ENCODE data around the gene APOA5. TPM values are rescaled to one million over a fixed set of nuclear protein-coding genes. Genes with fewer than 3 reads are reported as not detected.
"Not testable (repeated sequence)": the region's sequence is repeated elsewhere in the genome, so short reads cannot be mapped to it uniquely, and the experiment has no call there.

APOA5 gene
- total RNA-seq, result not detected

GRCh38 chr11:116791813-116792143 lies at the start of gene APOA5:
Gene APOA5, minus strand, starts transcription at chr11:116791879. Its CDS starts 19 bp downstream, at chr11:116791860.
- ChIA-PET POLR2A (interaction anchor here (1.2 to 6.9 kb wide), 3 partner anchors 17 to 314 kb away, joined by 4 to 119 read pairs (median 8); partner anchors contain the start of gene BUD13), CTCF (interaction anchor here (0.6 to 9.6 kb wide), 37 partner anchors 9 to 536 kb away, joined by 3 to 158 read pairs (median 5); partner anchors contain the start of genes APOA1, APOA4, BUD13 and CEP164)
- peaks cover 12% of the 10 kb centered on the region for H3K27me3 Mint-ChIP-seq
- no peak within 1 kb of the TSS for H3K27ac Mint-ChIP-seq
- H3K4me3 Mint-ChIP-seq, result no peak within 1 kb of the TSS
- DNase-seq, result no peak
- H3K4me1 Mint-ChIP-seq, result peaks cover 16% of the 10 kb centered on the region
- H3K36me3 Mint-ChIP-seq (ENCODE audit: low read depth), result peaks cover 10% of the 10 kb centered on the region
- H3K9me3 Mint-ChIP-seq, result no peaks in the 10 kb centered on the region

GRCh38 chr11:116840746-116841296 lies 49.1 kb upstream of the APOA5 start:
- Mint-ChIP-seq H3K36me3 (ENCODE audit: low read depth) (peaks cover 11% of the 10 kb centered on the region), H3K4me3 (no peak overlapping the region), H3K9me3 (no peaks in the 10 kb centered on the region), H3K27me3 (no peaks in the 10 kb centered on the region), H3K4me1 (peaks cover 6% of the 10 kb centered on the region), H3K27ac (no peak overlapping the region)
- CTCF ChIA-PET, result interaction anchor here (1.0 kb wide), 1 partner anchor 298 kb away, joined by 3 read pairs; no protein-coding TSS in a partner anchor
- DNase-seq, result no peak
- POLR2A ChIA-PET, result interaction anchor here (1.0 kb wide), 1 partner anchor 53 kb away, joined by 3 read pairs; the partner anchor contains the start of gene ZPR1

- Mint-ChIP-seq H3K27ac (no peak overlapping the region), H3K4me1 (peaks cover 11% of the 10 kb centered on the region), H3K36me3 (ENCODE audit: low read depth) (peaks cover 6% of the 10 kb centered on the region), H3K4me3 (no peak overlapping the region), H3K9me3 (no peaks in the 10 kb centered on the region), H3K27me3 (no peaks in the 10 kb centered on the region)
- ChIA-PET CTCF (interaction anchor here (0.9 to 1.0 kb wide), 2 partner anchors 49 to 299 kb away, joined by 3 to 5 read pairs; partner anchors contain the start of gene APOA5), POLR2A (no interaction called here)
- DNase-seq, result no peak
Observed at GRCh38 chr11:116840224-116840745, 48.6 kb upstream of the APOA5 start.

- no peak for DNase-seq
- H3K4me3 Mint-ChIP-seq, result no peak overlapping the region
- ChIA-PET CTCF (interaction anchor here (1.2 kb wide), 1 partner anchor 13 kb away, joined by 3 read pairs; no protein-coding TSS in a partner anchor), POLR2A (interaction anchor here (4.4 kb wide), 1 partner anchor 12 kb away, joined by 93 read pairs; no protein-coding TSS in a partner anchor)
- H3K36me3 Mint-ChIP-seq (ENCODE audit: low read depth), result no peaks in the 10 kb centered on the region
- no peaks in the 10 kb centered on the region for H3K27me3 Mint-ChIP-seq
- no peak overlapping the region for H3K27ac Mint-ChIP-seq
- peaks cover 18% of the 10 kb centered on the region for H3K4me1 Mint-ChIP-seq
- no peaks in the 10 kb centered on the region for H3K9me3 Mint-ChIP-seq
Observed at GRCh38 chr11:116838321-116839084, 46.8 kb upstream of the APOA5 start.

GRCh38 chr11:116837231-116838091 lies 45.8 kb upstream of the APOA5 start, which contains the start of gene APOA1:
Gene APOA1, minus strand, starts transcription at chr11:116837622. Its CDS starts 235 bp downstream, at chr11:116837387.
- POLR2A ChIA-PET, result interaction anchor here (0.7 to 4.4 kb wide), 4 partner anchors 13 to 307 kb away, joined by 3 to 93 read pairs (median 4); partner anchors contain the start of gene PAFAH1B2
- Mint-ChIP-seq H3K27ac (no peak within 1 kb of the TSS), H3K9me3 (no peaks in the 10 kb centered on the region), H3K4me1 (peaks cover 18% of the 10 kb centered on the region), H3K36me3 (ENCODE audit: low read depth) (no peaks in the 10 kb centered on the region), H3K27me3 (no peaks in the 10 kb centered on the region), H3K4me3 (no peak within 1 kb of the TSS)
- CTCF ChIA-PET, result interaction anchor here (0.6 to 5.5 kb wide), 9 partner anchors 9 to 262 kb away, joined by 3 to 158 read pairs (median 16); partner anchors contain the start of genes APOA5 and ZPR1
- DNase-seq, result no peak

- ChIA-PET POLR2A (interaction anchor here (1.0 to 4.4 kb wide), 10 partner anchors 14 to 394 kb away, joined by 3 to 93 read pairs (median 6); partner anchors contain the start of genes APOA5, PAFAH1B2, SIDT2 and ZPR1), CTCF (interaction anchor here (1.0 to 5.5 kb wide), 40 partner anchors 10 to 394 kb away, joined by 3 to 158 read pairs (median 6); partner anchors contain the start of genes APOA4, APOA5, SIDT2 and ZPR1)
- no peaks in the 10 kb centered on the region for H3K27me3 Mint-ChIP-seq
- H3K9me3 Mint-ChIP-seq, result no peaks in the 10 kb centered on the region
- no peak overlapping the region for H3K27ac Mint-ChIP-seq
- no peak overlapping the region for H3K4me3 Mint-ChIP-seq
- DNase-seq, result no peak
- H3K4me1 Mint-ChIP-seq, result peaks cover 18% of the 10 kb centered on the region
- H3K36me3 Mint-ChIP-seq (ENCODE audit: low read depth), result no peaks in the 10 kb centered on the region
Observed at GRCh38 chr11:116836632-116836991, 44.9 kb upstream of the APOA5 start.

GRCh38 chr11:116835791-116836631 lies 44.3 kb upstream of the APOA5 start:
- Mint-ChIP-seq H3K36me3 (ENCODE audit: low read depth) (no peaks in the 10 kb centered on the region), H3K27me3 (no peaks in the 10 kb centered on the region), H3K4me3 (peak overlapping the region; percentile 61), H3K9me3 (no peaks in the 10 kb centered on the region), H3K27ac (peak overlapping the region; percentile 26), H3K4me1 (peaks cover 18% of the 10 kb centered on the region)
- CTCF ChIA-PET, result interaction anchor here (0.6 to 5.5 kb wide), 60 partner anchors 11 to 395 kb away, joined by 3 to 158 read pairs (median 5); partner anchors contain the start of genes APOA4, APOA5, SIDT2 and ZPR1
- DNase-seq, result peak; percentile 86
- POLR2A ChIA-PET, result interaction anchor here (0.7 to 4.4 kb wide), 18 partner anchors 14 to 395 kb away, joined by 3 to 93 read pairs (median 4); partner anchors contain the start of genes APOA5, BUD13, PAFAH1B2 and SIDT2

GRCh38 chr11:116835042-116835772 lies 43.5 kb upstream of the APOA5 start:
- peak overlapping the region; percentile 61 for H3K4me3 Mint-ChIP-seq
- no peaks in the 10 kb centered on the region for H3K27me3 Mint-ChIP-seq
- no peaks in the 10 kb centered on the region for H3K36me3 Mint-ChIP-seq (ENCODE audit: low read depth)
- ChIA-PET POLR2A (interaction anchor here (0.7 to 4.4 kb wide), 16 partner anchors 15 to 396 kb away, joined by 3 to 93 read pairs (median 4); partner anchors contain the start of genes APOA5, BUD13, SIDT2 and SIK3), CTCF (interaction anchor here (0.6 to 5.5 kb wide), 58 partner anchors 12 to 395 kb away, joined by 3 to 158 read pairs (median 5); partner anchors contain the start of genes APOA4, APOA5, SIDT2 and ZPR1)
- no peaks in the 10 kb centered on the region for H3K9me3 Mint-ChIP-seq
- H3K27ac Mint-ChIP-seq, result no peak overlapping the region
- peaks cover 18% of the 10 kb centered on the region for H3K4me1 Mint-ChIP-seq
- DNase-seq, result no peak

- H3K27me3 Mint-ChIP-seq; DNase-seq; H3K4me3 Mint-ChIP-seq; H3K9me3 Mint-ChIP-seq; H3K36me3 Mint-ChIP-seq (ENCODE audit: low read depth); H3K27ac Mint-ChIP-seq: not testable (repeated sequence)
- H3K4me1 Mint-ChIP-seq, result peaks cover 18% of the 10 kb centered on the region
- ChIA-PET POLR2A (interaction anchor here (1.1 to 4.4 kb wide), 3 partner anchors 16 to 74 kb away, joined by 3 to 93 read pairs (median 9); partner anchors contain the start of gene BUD13), CTCF (interaction anchor here (2.0 to 5.5 kb wide), 5 partner anchors 11 to 272 kb away, joined by 8 to 158 read pairs (median 31); partner anchors contain the start of genes APOA4, APOA5 and ZPR1)
Observed at GRCh38 chr11:116834535-116835041, 42.9 kb upstream of the APOA5 start.

GRCh38 chr11:116833816-116834534 lies 42.3 kb upstream of the APOA5 start:
- H3K27ac Mint-ChIP-seq, result no peak overlapping the region
- no peaks in the 10 kb centered on the region for H3K9me3 Mint-ChIP-seq
- peaks cover 18% of the 10 kb centered on the region for H3K4me1 Mint-ChIP-seq
- no peak for DNase-seq
- H3K4me3 Mint-ChIP-seq, result no peak overlapping the region
- ChIA-PET CTCF (interaction anchor here (1.3 to 5.5 kb wide), 3 partner anchors 17 to 44 kb away, joined by 4 to 158 read pairs (median 116); partner anchors contain the start of genes APOA5 and ZPR1), POLR2A (interaction anchor here (4.4 kb wide), 1 partner anchor 17 kb away, joined by 93 read pairs; no protein-coding TSS in a partner anchor)
- no peaks in the 10 kb centered on the region for H3K36me3 Mint-ChIP-seq (ENCODE audit: low read depth)
- no peaks in the 10 kb centered on the region for H3K27me3 Mint-ChIP-seq
